Measurements from ENCODE around the gene MAGEB17.
"Not testable (repeated sequence)": the region's sequence is repeated elsewhere in the genome, so short reads cannot be mapped to it uniquely, and the experiment has no call there.

The MAGEB17 gene, protein sequence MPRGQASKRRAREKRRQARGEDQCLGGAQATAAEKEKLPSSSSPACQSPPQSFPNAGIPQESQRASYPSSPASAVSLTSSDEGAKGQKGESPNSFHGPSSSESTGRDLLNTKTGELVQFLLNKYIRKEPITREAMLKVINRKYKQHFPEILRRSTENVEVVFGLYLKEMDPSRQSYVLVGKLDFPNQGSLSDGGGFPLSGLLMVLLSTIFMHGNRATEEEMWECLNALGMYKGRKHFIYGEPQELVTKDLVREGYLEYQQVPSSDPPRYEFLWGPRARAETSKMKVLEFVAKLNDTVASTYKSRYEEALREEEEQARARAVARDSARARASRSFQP

DNA sequence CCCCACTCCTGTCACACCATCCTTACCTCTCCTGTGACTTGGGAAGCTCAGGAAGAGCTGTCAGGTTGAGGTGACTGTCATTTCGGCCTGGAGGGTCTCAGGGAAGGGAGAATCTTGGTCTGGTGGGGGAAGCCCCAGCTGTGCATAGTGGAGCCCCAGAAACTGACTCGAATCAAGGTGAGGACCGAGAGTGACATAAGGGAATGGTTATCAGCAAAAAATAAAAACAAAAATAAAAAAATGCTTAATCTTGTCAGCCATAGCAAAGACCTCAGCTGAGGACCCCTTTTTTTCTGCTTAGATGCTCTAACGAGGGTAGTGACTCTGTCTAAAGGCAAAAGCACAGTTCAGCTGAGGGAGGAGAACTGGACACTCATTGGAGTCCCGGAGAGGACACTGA is at the start of gene MAGEB17:
TSS of gene MAGEB17 (plus strand) at position 301 of the 400 bp plus-strand sequence. CDS start 2,902 bp downstream, outside the sequence.
- DNase-seq (ENCODE audit: insufficient read length, low spot score) (no peak), FAIRE-seq (no peak)

DNA sequence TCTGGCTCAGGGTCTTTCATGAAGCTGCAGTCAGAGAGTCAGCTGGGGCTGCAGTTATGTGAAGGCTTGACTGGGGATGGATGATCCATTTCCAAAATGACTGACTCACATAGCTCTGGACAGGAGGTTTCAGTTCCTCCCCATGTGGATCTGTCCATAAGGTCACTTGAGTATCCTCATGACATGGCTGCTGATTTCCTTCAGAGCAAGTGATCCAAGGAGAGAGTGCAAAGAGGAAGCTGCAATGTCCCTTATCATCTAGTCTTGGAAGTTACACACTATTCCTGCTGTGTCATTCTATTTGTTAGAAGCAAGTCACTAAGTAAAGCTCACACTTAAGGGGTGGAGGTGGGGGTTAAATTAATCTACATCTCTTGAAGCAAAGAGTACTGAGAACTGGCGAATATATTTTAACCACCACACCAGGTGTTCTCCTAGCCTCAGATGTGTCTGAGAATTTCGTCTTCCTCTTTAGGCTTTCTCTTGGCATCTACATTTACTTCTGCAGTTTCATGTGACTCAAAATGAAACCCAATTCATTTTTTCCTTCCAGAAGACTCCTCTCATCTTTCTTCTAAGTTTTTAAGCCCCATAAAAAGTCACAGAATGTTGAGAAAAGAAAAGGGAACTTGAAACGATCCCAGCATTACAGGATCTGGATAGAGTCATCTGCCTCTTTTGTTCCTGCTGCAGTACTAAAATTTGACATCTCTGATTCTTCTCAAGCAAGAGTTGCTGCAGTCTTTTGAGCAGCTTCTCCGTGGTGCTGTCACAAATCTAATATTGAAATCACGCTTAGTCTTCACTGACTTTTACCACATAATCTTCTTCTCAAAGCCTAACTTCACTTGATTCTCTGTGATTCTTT is 47.7 kb upstream of the MAGEB17 start:
- peak; percentile 97 for FAIRE-seq
- DNase-seq (ENCODE audit: insufficient read length, low spot score) = no peak

DNA sequence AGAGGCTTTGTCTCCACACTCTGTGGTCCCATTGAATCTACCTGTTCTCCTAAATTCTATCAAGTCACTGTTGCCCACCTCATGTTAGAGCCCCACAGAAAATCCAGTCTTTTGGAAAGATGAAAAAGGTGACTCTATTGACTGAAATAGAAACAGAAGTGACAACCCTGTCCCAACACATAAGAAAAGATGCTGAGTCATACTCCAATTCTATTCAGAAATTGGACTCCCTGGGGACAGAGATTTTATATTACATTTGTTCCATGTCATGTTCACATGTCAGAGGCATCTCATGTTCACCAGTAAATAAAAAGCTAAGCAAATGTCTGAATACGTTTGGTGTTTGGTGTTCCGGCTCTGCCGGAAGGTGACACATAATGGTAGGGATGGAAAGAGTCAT is 46.9 kb upstream of the MAGEB17 start:
- DNase-seq (ENCODE audit: insufficient read length, low spot score) = no peak
- no peak for FAIRE-seq

DNA sequence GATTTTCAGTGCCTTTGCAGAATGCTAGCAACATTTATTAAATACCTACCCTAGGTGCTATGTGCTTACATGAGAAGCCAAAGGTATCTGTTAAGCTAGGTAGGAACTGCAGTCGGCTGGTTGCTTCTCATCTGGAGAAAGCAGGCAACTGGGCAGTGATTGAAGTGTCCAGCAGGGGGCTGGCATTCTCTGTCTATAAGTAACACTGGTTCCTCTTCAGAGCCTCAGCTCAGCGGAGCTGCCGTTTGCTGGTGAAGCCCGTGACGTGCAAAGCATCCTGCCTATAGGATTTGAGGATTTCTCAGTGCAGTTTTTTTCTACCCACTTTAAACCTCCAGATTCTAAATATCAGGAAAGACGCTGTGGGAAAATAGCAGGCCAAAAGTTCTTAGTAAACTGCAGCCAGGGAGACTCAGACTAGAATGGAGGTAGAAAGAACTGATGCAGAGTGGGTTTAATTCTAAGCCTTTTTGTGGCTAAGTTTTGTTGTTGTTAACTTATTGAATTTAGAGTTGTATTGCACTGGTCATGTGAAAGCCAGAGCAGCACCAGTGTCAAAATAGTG is 44.0 kb upstream of the MAGEB17 start, which contains the start of gene GRPR:
TSS of gene GRPR (plus strand) at position 344 of the 565 bp plus-strand sequence. CDS start 389 bp downstream, outside the sequence.
- FAIRE-seq = peak; percentile 100

DNA sequence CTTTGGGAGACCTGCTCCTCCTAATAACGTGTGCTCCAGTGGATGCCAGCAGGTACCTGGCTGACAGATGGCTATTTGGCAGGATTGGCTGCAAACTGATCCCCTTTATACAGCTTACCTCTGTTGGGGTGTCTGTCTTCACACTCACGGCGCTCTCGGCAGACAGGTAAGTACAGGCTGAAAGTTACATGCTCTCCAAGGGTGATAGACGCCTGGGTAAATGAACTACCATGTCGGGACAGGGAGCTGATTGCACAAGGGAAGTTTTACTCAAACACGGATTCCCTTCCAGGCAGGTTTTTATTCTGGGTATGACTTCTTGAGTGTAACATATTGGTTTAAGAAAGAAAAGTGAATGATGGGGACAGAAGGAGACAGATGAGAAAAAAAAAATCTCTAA is 43.1 kb upstream of the MAGEB17 start:
- DNase-seq (ENCODE audit: insufficient read length, low spot score) (no peak), FAIRE-seq (no peak)

More for the DNA sequence above, 44.0 kb upstream of the MAGEB17 start, which contains the start of gene GRPR:
- no peak for DNase-seq (ENCODE audit: insufficient read length, low spot score)

DNA sequence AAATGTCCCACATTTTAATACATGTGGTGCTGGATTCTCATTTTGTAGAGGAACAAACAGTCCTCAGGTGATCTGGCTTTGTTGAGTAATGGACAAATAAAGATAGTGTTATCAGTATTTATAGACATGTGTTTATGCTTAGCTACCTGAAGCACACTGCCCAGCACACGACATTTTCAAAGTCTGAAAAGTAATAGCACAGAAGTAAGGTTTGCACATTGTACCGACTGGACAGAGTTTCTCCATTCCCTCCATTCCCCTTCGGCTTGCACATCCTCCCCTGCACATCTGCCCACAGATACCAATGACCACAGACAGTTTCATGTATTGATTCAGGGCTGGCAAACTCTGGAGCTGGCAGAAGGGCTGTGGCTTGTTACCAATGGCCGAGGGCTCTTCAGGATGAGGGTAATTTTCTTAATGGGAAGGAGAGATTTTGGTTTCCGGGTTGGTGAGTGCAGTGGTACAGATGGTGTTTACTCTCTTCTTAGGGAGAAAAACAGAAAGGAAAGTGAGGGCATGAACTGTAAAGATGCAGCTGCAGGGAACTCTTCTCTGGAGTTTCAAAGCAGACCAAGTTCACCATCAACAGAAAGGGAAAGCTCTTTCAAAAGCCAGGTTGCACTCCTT is 41.6 kb upstream of the MAGEB17 start:
- no peak for DNase-seq (ENCODE audit: insufficient read length, low spot score)
- FAIRE-seq = peak; percentile 86

DNA sequence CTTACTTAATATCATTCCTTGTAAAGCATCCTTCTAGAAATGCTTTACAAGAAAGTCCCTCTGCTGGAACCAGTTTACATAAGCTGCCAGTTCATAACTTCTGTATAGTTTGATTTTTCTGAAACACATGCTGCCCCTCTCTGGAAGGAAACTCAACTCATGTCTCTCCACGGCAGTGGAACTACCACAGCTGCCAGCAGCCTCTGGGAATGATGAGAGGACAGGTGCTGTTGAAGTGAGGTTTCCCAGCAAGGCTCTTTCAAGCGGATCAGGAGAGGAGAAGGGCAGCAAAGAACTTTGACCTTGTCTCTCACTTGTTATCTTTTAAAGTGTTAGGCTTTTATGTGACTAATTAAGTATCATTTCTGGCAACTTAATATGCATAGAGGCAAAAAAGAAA is 36.6 kb upstream of the MAGEB17 start:
- no peak for DNase-seq (ENCODE audit: insufficient read length, low spot score)
- FAIRE-seq = peak; percentile 58

DNA sequence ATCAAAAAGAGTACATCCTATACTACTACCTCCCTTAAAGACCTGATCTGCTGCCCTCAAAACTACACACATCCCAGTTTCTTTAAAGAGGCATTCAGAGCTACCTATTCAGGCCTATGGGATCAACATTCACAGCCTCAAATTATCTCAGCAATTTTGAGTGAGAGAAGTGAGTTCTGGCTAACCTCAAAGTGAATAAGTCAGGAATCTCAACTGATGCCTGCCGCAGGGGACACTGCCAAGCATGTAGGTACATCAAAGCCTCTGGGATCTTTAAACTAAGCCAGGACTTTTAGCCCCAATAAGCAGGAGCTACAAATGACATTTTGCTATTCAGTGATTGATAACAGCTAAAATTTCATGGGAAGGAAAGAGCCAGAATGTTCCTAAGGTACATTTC is 32.3 kb upstream of the MAGEB17 start:
- FAIRE-seq (no peak), DNase-seq (ENCODE audit: insufficient read length, low spot score) (no peak)

DNA sequence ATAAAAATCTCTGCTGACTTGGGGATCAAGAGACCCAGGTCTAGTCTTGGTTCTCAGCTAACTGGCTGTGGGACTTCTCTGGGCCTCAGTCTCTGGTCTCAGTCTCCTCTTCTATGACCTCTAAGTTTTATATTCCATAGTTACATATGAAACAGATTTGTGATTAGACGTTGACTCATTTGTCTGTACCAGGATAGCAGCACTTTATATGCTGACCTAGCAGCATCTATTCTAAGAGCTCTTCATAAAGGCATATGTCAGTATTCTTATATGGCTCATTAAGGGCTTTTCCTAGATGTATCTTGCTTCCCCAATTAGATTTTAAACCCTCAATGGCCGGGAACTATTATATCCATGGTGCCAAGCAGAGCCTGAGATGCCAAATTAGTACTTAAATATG is 31.2 kb upstream of the MAGEB17 start:
- no peak for DNase-seq (ENCODE audit: insufficient read length, low spot score)
- FAIRE-seq = peak; percentile 4

DNA sequence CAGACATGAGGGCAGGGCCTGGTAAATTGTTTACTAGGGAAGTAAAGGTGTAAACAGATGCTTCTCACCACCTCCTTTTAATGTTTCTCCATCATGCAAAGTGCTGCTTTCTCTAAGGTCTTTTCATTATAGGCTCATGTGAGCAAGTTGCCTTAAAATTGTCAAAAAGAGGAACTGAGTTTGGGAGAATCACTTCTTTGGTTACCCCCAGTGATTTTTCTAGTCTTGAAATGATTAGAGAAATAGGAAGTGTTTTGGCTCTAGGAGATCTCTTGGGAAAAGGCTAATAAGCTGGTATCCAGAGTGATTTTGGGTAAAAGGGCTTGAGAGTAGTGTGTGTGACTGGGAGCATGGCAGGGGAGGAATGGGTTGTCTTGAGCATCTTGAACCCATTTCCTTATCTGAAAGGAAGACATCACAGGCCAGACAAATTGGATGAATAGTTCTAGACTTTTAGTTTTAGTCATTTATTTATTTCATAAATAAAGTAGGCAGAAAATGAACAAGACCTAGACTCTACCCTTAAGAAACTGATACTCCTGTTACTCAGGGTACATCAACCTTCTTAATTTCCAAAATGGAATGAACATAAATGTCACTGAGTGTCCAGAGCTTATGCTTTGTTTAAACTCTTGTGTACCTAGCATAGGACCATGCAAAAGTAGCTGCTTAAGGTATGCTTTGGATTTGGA is 29.7 kb upstream of the MAGEB17 start:
- FAIRE-seq (peak; percentile 98), DNase-seq (ENCODE audit: insufficient read length, low spot score) (peak; percentile 7)

DNA sequence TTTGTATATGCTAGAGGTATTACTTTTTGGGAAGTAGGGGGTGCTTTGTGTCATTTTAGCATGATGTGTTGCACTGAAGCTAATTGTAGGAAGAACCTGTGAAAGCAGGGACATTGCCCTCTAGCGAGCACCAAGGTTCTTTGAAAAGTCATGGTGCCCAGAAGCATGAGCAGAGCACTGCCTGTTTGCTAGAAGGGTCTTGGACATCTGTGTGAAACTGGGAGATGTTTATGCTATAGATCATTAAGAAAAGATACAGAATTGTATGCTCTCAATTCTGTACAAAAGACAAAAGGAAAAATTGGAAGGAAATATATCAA is 29.2 kb upstream of the MAGEB17 start:
- DNase-seq (ENCODE audit: insufficient read length, low spot score) = no peak
- FAIRE-seq = no peak

DNA sequence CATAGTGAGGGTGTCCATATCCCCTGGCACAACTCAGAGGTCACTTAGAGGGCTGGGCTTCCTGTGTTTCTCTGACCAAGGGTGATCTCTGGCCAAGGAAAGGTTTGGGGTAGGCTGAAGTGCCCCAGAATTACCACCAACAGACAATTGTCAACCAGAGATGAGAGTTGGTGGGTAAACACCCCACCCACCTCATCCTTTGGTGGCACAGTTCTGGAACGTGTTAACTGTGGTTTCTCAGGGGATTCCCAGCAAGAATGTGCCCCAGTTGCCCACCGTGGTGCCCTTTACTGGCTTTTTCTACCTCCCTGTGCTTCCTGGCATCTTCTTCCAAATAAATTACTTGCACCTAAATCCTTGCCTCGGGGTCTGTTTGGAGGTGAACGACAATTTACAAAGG is 26.8 kb upstream of the MAGEB17 start:
- FAIRE-seq = no peak
- DNase-seq (ENCODE audit: insufficient read length, low spot score) = no peak

DNA sequence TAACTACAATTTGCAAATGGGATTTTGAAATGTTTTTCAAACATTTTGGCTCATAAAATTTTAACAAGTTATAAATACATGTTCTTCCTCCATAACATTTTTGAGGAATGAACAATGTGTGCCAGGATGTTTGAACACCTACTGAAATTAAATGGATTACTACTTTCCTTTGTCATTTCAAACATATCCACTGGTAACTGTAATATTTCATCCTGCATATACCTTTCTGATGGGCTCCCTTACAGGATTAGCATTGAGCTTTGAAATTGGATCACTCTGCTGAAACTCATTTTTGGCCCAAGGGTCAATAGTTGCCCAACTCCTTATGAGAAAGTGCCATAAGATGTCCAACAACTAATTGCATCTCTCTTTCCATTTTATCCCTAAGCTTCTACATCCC is 26.3 kb upstream of the MAGEB17 start:
- DNase-seq (ENCODE audit: insufficient read length, low spot score) (no peak), FAIRE-seq (no peak)

DNA sequence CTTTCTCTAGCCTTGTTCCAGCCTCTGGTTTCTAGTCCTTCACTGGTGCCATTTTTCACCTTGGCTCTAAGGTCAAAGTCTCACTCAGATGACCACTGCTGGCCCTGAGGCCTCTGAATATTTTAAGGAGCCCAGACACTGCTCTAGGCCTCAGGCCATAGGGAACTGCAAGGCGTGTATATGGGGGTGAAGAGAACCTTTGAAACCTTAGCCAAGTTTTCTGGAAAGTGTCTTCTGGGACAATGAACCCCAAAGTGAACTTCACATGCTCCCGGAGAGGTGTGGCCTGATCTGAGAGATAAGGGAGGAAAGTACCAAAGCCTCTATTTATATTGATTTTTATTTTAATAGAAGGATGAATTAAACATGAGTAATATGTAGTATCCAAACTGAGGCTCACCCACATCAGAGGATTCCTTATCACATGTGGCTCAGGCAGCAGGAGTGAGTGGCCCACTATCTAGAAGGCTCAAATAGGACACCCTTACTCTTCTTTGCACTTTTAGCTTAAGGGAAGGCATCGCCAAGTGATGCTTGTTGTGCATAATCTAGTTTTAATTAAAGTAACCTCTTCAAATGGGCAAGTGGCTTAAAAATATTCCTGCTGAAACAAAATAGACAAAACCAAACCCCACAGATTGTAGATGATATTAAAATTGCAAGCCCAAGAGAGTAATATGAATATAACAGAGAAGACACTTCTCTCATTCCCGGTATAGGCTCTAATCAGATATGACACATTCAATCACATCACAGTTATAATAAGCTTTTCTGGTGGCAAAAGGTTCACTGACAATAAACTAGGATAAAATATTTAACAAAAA is 25.6 kb upstream of the MAGEB17 start:
- DNase-seq (ENCODE audit: insufficient read length, low spot score) (no peak), FAIRE-seq (no peak)

DNA sequence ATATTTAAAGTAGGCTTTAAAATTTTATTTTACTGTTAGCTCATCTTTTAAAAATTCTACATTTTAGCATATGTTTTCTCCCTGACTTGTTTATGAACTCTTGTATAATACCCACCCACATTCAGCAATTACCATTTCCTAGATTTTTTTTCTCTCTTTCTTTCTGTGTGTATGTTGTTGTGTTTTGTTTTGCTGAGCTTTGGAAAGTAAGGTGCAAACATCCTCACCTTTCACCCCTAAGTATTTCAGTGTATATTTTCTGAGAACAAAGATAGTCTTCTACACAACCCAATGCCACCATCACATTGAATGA is 25.1 kb upstream of the MAGEB17 start:
- FAIRE-seq (peak; percentile 40), DNase-seq (ENCODE audit: insufficient read length, low spot score) (no peak)

DNA sequence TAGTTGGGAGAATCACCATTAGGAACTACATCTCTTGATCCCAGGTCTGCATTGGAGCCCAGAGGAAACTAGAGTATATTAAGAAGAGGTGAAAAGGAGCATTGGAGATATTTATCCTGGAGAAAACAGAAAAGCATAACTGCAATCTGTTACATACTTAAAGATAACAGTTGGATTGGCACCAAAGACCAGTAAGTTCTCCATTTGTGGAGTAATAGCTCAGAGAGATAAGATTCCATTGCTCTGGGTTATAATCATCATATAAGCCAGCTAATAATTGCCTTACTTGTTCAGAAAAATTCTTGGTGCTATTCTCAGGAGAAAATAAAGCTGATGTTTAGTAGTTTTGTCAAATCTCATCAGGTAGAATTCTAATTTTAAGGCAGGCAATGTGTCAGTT is 23.3 kb upstream of the MAGEB17 start:
- FAIRE-seq = no peak
- no peak for DNase-seq (ENCODE audit: insufficient read length, low spot score)

DNA sequence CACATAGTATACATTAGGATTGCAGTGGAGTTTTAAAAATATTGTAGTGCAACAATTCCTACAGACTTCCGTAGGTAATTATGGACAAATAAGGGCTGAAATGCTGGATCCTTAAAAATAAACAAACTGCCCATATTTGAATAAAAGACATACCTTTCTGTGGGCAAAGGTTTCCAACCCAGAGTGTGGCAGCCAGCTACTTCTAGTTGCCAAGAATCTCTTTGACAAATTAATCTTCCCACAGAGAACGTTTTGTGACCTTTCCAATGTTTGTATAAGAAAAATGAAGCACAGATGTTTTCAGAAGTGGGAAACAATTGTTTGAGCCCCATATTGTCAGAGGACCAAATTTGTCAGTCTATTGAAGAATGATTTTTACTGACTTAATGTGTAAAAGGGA is 22.9 kb upstream of the MAGEB17 start:
- no peak for FAIRE-seq
- DNase-seq (ENCODE audit: insufficient read length, low spot score) = no peak

DNA sequence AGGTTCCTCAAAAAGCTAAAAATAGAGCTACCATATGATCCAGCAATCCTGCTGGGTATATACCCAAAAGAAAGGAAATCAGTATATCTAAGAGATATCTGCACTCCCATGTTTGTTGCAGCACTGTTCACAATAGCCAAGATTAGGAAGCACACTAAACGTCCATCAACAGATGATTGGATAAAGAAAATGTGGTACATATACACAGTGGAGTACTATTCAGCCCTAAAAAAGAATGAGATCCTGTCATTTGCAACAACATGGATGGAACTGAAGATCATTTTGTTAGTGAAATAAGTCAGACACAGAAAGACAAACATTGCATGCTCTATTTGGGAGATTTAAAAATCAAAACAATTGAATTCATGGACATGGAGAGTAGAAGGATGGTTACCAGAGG is 22.2 kb upstream of the MAGEB17 start:
- not testable (repeated sequence) for DNase-seq (ENCODE audit: insufficient read length, low spot score); FAIRE-seq

DNA sequence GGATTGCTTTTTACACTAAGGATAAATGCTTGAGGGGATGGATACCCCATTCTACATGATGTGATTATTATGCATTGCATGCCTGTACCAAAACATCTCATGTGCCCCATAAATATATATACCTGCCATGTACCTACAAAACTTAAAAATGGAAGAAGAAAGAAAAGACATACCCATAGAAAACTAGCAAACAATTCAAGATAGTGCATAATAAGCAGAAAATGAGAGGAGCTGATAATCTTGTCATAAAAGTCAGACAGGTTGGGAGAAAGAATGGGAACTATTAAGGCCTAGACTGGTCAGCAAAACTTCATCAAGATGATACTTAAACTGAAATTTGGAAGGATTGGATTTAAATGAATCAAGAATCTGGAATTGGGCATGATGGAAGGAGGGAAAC is 21.6 kb upstream of the MAGEB17 start:
- DNase-seq (ENCODE audit: insufficient read length, low spot score) = no peak
- FAIRE-seq = no peak

DNA sequence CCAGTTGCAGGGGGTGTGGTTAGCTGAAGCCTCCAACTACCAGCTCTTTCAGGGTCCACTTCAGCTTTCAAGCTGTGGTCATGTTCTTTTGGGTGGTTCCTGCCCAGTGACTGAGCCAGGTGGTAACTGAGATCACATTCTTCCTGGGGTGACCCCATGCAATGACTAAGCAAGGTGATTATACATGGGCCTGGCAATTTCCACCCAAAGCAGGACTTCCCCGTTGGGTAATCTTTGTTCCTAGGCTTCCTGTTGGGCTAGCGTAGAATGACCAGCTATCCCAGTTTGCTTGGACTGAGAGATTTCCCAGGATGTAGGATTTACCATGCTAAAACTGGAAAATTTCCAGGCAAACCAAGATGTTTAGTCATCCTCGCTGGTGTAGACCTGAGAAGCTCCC is 18.4 kb upstream of the MAGEB17 start:
- no peak for FAIRE-seq
- DNase-seq (ENCODE audit: insufficient read length, low spot score) = no peak

Data from GM19239 (cell line).